Ishikawa (cell line): ENCODE data around the gene FBXO41.

Source experiments
- CEBPB ChIP-seq: IDR thresholded peaks from 2 replicates; pipeline ENCODE4 v1.6.1; 2012
- CREB1 ChIP-seq: IDR thresholded peaks from 2 replicates; pipeline ENCODE4 v1.6.1; 2012; ENCODE audit warnings: low read depth
- EGR1 ChIP-seq: IDR thresholded peaks from 2 replicates; pipeline ENCODE4 v1.6.1; 2012
- EP300 ChIP-seq: IDR thresholded peaks from 2 replicates; pipeline ENCODE4 v1.6.1; 2012; ENCODE audit warnings: borderline replicate concordance
- FOXM1 ChIP-seq: IDR thresholded peaks from 2 replicates; pipeline ENCODE4 v1.6.1; 2012; ENCODE audit warnings: low read depth, borderline replicate concordance
- NFIC ChIP-seq: IDR thresholded peaks from 2 replicates; pipeline ENCODE4 v1.6.1; 2012
- RAD21 ChIP-seq: IDR thresholded peaks from 2 replicates; pipeline ENCODE4 v1.6.1; 2012; ENCODE audit warnings: low read depth
- TAF1 ChIP-seq: IDR thresholded peaks from 2 replicates; pipeline ENCODE4 v1.6.1; 2012; ENCODE audit warnings: low read depth, mild to moderate bottlenecking
- TCF12 ChIP-seq: IDR thresholded peaks from 2 replicates; pipeline ENCODE4 v1.6.1; 2012; ENCODE audit warnings: low read depth
- TEAD4 ChIP-seq: IDR thresholded peaks from 2 replicates; pipeline ENCODE4 v1.6.1; 2012
- YY1 ChIP-seq: IDR thresholded peaks from 2 replicates; pipeline ENCODE4 v1.6.1; 2012; ENCODE audit warnings: low read depth
- ZBTB7A ChIP-seq: IDR thresholded peaks from 2 replicates; pipeline ENCODE4 v1.6.1; 2012; ENCODE audit warnings: low read depth
- TF ChIP-seq, protein P1 (sequence below): IDR thresholded peaks from 2 replicates; pipeline ENCODE4 v1.6.1; 2012
- TF ChIP-seq, protein P2 (sequence below): IDR thresholded peaks from 2 replicates; pipeline ENCODE4 v1.6.1; 2012; ENCODE audit warnings: low read depth, mild to moderate bottlenecking
- TF ChIP-seq, protein P3 (sequence below): IDR thresholded peaks from 2 replicates; pipeline ENCODE4 v1.6.1; 2012

The FBXO41 gene

DNA sequence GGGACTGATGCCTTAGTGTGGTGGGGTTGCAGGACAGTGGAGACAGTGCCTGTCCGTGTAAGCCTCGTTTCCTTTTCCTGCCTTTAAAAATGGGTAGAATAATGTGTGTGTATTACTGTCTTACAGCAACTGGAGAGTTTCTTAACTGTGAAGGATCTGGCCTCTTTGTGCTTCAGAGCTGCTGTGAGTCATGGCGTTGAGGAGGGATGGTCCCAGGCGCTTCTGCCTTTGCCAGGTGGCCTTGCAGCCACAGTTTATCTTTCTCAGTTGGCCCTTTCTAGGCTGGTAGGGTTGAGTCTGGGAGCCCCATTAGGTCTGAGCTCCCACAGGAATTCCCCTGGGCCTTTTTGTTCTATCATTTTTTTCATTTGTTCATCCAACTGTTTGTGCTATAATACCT is 60.5 kb downstream of the FBXO41 start:
- TF ChIP-seq, protein P1, sequence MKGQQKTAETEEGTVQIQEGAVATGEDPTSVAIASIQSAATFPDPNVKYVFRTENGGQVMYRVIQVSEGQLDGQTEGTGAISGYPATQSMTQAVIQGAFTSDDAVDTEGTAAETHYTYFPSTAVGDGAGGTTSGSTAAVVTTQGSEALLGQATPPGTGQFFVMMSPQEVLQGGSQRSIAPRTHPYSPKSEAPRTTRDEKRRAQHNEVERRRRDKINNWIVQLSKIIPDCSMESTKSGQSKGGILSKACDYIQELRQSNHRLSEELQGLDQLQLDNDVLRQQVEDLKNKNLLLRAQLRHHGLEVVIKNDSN: no peak
- TF ChIP-seq, protein P2, sequence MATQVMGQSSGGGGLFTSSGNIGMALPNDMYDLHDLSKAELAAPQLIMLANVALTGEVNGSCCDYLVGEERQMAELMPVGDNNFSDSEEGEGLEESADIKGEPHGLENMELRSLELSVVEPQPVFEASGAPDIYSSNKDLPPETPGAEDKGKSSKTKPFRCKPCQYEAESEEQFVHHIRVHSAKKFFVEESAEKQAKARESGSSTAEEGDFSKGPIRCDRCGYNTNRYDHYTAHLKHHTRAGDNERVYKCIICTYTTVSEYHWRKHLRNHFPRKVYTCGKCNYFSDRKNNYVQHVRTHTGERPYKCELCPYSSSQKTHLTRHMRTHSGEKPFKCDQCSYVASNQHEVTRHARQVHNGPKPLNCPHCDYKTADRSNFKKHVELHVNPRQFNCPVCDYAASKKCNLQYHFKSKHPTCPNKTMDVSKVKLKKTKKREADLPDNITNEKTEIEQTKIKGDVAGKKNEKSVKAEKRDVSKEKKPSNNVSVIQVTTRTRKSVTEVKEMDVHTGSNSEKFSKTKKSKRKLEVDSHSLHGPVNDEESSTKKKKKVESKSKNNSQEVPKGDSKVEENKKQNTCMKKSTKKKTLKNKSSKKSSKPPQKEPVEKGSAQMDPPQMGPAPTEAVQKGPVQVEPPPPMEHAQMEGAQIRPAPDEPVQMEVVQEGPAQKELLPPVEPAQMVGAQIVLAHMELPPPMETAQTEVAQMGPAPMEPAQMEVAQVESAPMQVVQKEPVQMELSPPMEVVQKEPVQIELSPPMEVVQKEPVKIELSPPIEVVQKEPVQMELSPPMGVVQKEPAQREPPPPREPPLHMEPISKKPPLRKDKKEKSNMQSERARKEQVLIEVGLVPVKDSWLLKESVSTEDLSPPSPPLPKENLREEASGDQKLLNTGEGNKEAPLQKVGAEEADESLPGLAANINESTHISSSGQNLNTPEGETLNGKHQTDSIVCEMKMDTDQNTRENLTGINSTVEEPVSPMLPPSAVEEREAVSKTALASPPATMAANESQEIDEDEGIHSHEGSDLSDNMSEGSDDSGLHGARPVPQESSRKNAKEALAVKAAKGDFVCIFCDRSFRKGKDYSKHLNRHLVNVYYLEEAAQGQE: no peak
- TF ChIP-seq FOXM1 (no peak), TAF1 (no peak), TCF12 (no peak), EP300 (no peak), YY1 (no peak), NFIC (no peak), ZBTB7A (no peak), TEAD4 (no peak), CREB1 (no peak), CEBPB (no peak), EGR1 (no peak), RAD21 (no peak)
- TF ChIP-seq, protein P3, sequence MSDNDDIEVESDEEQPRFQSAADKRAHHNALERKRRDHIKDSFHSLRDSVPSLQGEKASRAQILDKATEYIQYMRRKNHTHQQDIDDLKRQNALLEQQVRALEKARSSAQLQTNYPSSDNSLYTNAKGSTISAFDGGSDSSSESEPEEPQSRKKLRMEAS: no peak

DNA sequence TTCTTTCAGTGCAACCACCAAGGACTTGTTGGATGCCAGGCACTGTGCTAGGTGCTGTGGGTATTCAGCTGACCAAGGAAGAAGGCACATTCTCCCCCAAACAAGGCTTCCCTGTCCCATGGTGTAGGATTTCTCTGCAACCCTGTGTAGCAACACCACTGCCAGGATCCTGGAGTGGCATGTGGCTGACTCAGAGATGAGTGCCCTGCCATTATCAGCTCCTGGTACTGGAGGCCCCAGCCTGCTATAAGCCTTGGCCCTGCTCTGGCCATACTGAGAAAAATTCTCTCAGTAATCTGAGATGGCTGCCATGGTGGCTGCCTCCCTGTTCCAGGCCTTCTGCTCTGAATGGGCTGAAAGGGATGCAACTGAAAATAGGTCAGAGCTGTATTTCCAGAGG is 66.0 kb downstream of the FBXO41 start:
- TF ChIP-seq CEBPB (no peak), EGR1 (no peak), TAF1 (no peak), FOXM1 (no peak), TCF12 (no peak), YY1 (no peak), EP300 (no peak), ZBTB7A (no peak), NFIC (no peak), RAD21 (no peak), CREB1 (no peak), TEAD4 (no peak)
- TF ChIP-seq, protein P2: no peak
- TF ChIP-seq, protein P1: no peak
- TF ChIP-seq, protein P3: no peak

DNA sequence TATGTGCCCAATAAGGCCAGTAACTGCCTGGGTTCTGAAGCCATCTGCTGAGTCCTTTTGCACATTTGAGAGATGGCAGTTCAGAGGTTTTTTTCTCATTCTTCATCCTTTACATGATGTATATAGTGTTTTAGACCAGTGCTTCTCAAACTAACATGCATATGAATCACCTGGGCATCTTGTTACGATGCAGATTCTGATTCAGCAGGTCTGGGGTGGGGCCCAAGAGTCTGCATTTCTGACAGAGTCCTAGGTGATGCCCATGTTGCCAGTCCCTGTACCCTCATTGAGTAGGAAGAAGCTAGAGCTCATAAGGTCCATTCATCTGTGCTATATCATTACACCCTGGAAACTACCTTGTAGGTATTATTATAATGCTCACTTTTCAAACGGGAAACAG is 66.5 kb downstream of the FBXO41 start:
- TF ChIP-seq YY1 (no peak), CREB1 (no peak), TCF12 (no peak), ZBTB7A (no peak), FOXM1 (no peak)

DNA sequence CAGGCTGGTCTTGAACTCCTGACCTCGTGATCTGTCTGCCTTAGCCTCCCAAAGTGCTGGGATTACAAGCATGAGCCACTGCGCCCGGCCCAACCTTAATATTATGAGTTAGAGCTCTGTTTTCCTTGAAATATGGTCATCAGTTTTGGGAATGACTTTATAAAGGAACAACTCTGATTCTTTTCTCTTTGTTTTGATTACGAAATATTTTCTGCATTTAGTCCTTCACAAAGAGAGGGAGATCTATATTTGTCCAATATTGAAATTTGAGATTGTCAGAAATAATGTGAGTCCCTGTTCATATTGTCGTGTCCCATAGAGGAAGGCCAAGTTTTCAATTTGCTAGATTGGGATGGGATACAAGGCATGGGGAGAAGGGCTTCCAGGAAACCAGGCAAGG is 67.1 kb downstream of the FBXO41 start:
- TF ChIP-seq TEAD4: no peak
- no peak for TF ChIP-seq FOXM1
- TF ChIP-seq NFIC: no peak
- TF ChIP-seq, protein P1: no peak
- TF ChIP-seq, protein P2: no peak
- no peak for TF ChIP-seq ZBTB7A
- no peak for TF ChIP-seq EGR1
- no peak for TF ChIP-seq EP300
- TF ChIP-seq, protein P3: no peak
- no peak for TF ChIP-seq CEBPB
- no peak for TF ChIP-seq TCF12
- TF ChIP-seq RAD21: no peak
- TF ChIP-seq CREB1: no peak
- no peak for TF ChIP-seq YY1
- no peak for TF ChIP-seq TAF1
